ENCODE measurements around the gene POLR3B.
"Not testable (repeated sequence)": the region's sequence is repeated elsewhere in the genome, so short reads cannot be mapped to it uniquely, and the experiment has no call there.

The POLR3B gene

GRCh38 chr12:106369624-106370346 lies 12.2 kb downstream of the POLR3B start:
- DNase-seq (ENCODE audit: extremely low spot score) = no peak
- ChIA-PET CTCF (no interaction called here), POLR2A (no interaction called here)
- no peak for TF ChIP-seq CTCF (IDR thresholded peaks at IDR 0.05; ENCODE audit: control extremely low read depth, extremely low read depth, low read depth, missing control alignments)

GRCh38 chr12:106378788-106379187 lies 21.2 kb downstream of the POLR3B start:
- ChIA-PET CTCF (interaction anchor here (1.5 to 4.1 kb wide), 6 partner anchors 8 to 726 kb away, joined by 3 to 28 read pairs (median 8); partner anchors contain the start of gene POLR3B), POLR2A (no interaction called here)
- no peak for DNase-seq (ENCODE audit: extremely low spot score)
- no peak for TF ChIP-seq CTCF (IDR thresholded peaks at IDR 0.05; ENCODE audit: control extremely low read depth, extremely low read depth, low read depth, missing control alignments)

GRCh38 chr12:106380954-106381353 lies 23.4 kb downstream of the POLR3B start:
- ChIA-PET CTCF (interaction anchor here (0.7 to 4.1 kb wide), 4 partner anchors 18 to 724 kb away, joined by 3 to 11 read pairs (median 3); no protein-coding TSS in a partner anchor), POLR2A (no interaction called here)
- no peak for DNase-seq (ENCODE audit: extremely low spot score)
- TF ChIP-seq CTCF (IDR thresholded peaks at IDR 0.05; ENCODE audit: control extremely low read depth, extremely low read depth, low read depth, missing control alignments) = no peak

- CTCF ChIA-PET; DNase-seq (ENCODE audit: extremely low spot score): not testable (repeated sequence)
- POLR2A ChIA-PET = interaction anchor here (0.5 kb wide), 1 partner anchor 595 kb away, joined by 4 read pairs; no protein-coding TSS in a partner anchor
These were observed 24.3 kb downstream of the POLR3B start for GRCh38 chr12:106381866-106382265.

GRCh38 chr12:106386813-106387535 lies 29.4 kb downstream of the POLR3B start:
- no peak for DNase-seq (ENCODE audit: extremely low spot score)
- ChIA-PET POLR2A (no interaction called here), CTCF (interaction anchor here (0.9 to 4.0 kb wide), 10 partner anchors 9 to 718 kb away, joined by 3 to 19 read pairs (median 4); no protein-coding TSS in a partner anchor)
- no peak for TF ChIP-seq CTCF (IDR thresholded peaks at IDR 0.05; ENCODE audit: control extremely low read depth, extremely low read depth, low read depth, missing control alignments)

GRCh38 chr12:106387848-106388377 lies 30.4 kb downstream of the POLR3B start:
- ChIA-PET POLR2A (no interaction called here), CTCF (interaction anchor here (1.3 to 4.0 kb wide), 5 partner anchors 9 to 718 kb away, joined by 3 to 19 read pairs (median 8); no protein-coding TSS in a partner anchor)
- no peak for DNase-seq (ENCODE audit: extremely low spot score)
- no peak for TF ChIP-seq CTCF (IDR thresholded peaks at IDR 0.05; ENCODE audit: control extremely low read depth, extremely low read depth, low read depth, missing control alignments)

Data from GM10248 (cell line).